Keratinocyte (primary cell): ENCODE data around the gene RSPH9. TPM values are rescaled to one million over a fixed set of nuclear protein-coding genes. Genes with fewer than 3 reads are reported as not detected.

Experiments
- DNase-seq: peaks from one replicate; pipeline ENCODE4 v3.0.0-alpha.2; 2011; ENCODE audit warnings: low read depth, missing footprints, low spot score
- FAIRE-seq: peaks from 2 replicates; lab custom pipeline; 2011; peaks lifted over from hg19 to GRCh38; lab: Jason Lieb, UNC
- H2AFZ ChIP-seq: 2 replicates; pipeline ENCODE4 v1.6.0; 2012; ENCODE audit warnings: low read length, control low read depth, inconsistent platforms; ENCODE audit not compliant: control insufficient read depth
- H3K27ac ChIP-seq: 2 replicates; pipeline ENCODE4 v1.5.1; 2011; ENCODE audit warnings: low read length; ENCODE audit not compliant: control insufficient read depth, insufficient read depth
- H3K27me3 ChIP-seq: 3 replicates; pipeline ENCODE4 v1.6.0; 2011; ENCODE audit warnings: low read length; ENCODE audit not compliant: control insufficient read depth, insufficient read depth; ENCODE audit errors: extremely low read depth
- H3K36me3 ChIP-seq, 2 experiments: 2 replicates in 1 of 2; 3 replicates in 1 of 2; pipeline ENCODE4 v1.5.1; 2011; ENCODE audit warnings: low read length in 2 of 2, mild to moderate bottlenecking in 1 of 2; ENCODE audit not compliant: control insufficient read depth in 2 of 2, insufficient read depth in 2 of 2; ENCODE audit errors: extremely low read depth in 1 of 2
- H3K4me1 ChIP-seq: 3 replicates; pipeline ENCODE4 v1.5.1; 2011; ENCODE audit warnings: low read length; ENCODE audit not compliant: control insufficient read depth, insufficient read depth; ENCODE audit errors: extremely low read depth
- H3K4me2 ChIP-seq: 3 replicates; pipeline ENCODE4 v1.6.0; 2011; ENCODE audit warnings: low read depth, low read length; ENCODE audit not compliant: control insufficient read depth, insufficient read depth; ENCODE audit errors: extremely low read depth
- H3K4me3 ChIP-seq, 3 experiments: fragments of 200-600 bp in 1 of 3; sonication (generic) in 1 of 3; 2 replicates in 2 of 3; 3 replicates in 1 of 3; pipeline ENCODE4 v1.5.1; 2011 to 2016; ENCODE audit warnings: low read length in 3 of 3, mild to moderate bottlenecking in 3 of 3, control low read depth in 2 of 3, inconsistent platforms in 1 of 3, low read depth in 1 of 3, mixed read lengths in 1 of 3, mixed run types in 1 of 3, moderate library complexity in 1 of 3; ENCODE audit not compliant: control insufficient read depth in 2 of 3, insufficient read depth in 2 of 3; ENCODE audit errors: extremely low read depth in 1 of 3
- H3K79me2 ChIP-seq: 2 replicates; pipeline ENCODE4 v1.6.0; 2012; ENCODE audit warnings: low read length; ENCODE audit not compliant: control insufficient read depth, insufficient read depth
- H3K9ac ChIP-seq: 3 replicates; pipeline ENCODE4 v1.6.0; 2011; ENCODE audit warnings: low read length; ENCODE audit not compliant: control insufficient read depth, insufficient read depth; ENCODE audit errors: extremely low read depth
- H3K9me1 ChIP-seq: 3 replicates; pipeline ENCODE4 v1.6.0; 2011; ENCODE audit warnings: low read length; ENCODE audit not compliant: control insufficient read depth, insufficient read depth; ENCODE audit errors: extremely low read depth
- H3K9me3 ChIP-seq: 2 replicates; pipeline ENCODE4 v1.5.1; 2012; ENCODE audit warnings: low read depth, low read length; ENCODE audit not compliant: control insufficient read depth
- H4K20me1 ChIP-seq: 3 replicates; pipeline ENCODE4 v1.6.0; 2011; ENCODE audit warnings: low read length; ENCODE audit not compliant: control insufficient read depth, insufficient read depth; ENCODE audit errors: extremely low read depth
- EZH2 ChIP-seq: IDR thresholded peaks from one replicate; pipeline ENCODE4 v1.6.1; 2012; ENCODE audit warnings: inconsistent platforms, mild to moderate bottlenecking, low read length, moderate library complexity
- dilution Hi-C: fragments of 300-500 bp; cut with MboI; formaldehyde crosslinking; loops from one replicate; pipeline ENCODE4 v1.7.0; 2020; ENCODE audit warnings: low sequenced_read_pairs; ENCODE audit not compliant: extremely low pct_ligation_motif_present
- polyA plus RNA-seq, 5 experiments: library from polyadenylated mRNA; depleted of rRNA in 3 of 5; stranded (reverse) in 3 of 5; stranded (forward) in 1 of 5; unstranded in 1 of 5; fragments of >200 nt; gene quantifications; 1 replicate in 1 of 5; 2 replicates in 3 of 5; 3 replicates in 1 of 5; pipeline versions ENCODE4 v1.2.1 to v1.2.3, GENCODE V29; 2011 to 2012; ENCODE audit warnings: missing spikeins in 2 of 5, low read depth in 1 of 5, low replicate concordance in 1 of 5
- TF ChIP-seq, protein P1 (sequence below), 3 experiments: IDR thresholded peaks in 1 of 3; conservative IDR thresholded peaks in 1 of 3; optimal IDR thresholded peaks in 1 of 3; 2 replicates in 2 of 3; 3 replicates in 1 of 3; pipeline versions ENCODE3 to v1.5.1; 2011; ENCODE audit warnings: low read length in 3 of 3, mild to moderate bottlenecking in 3 of 3, moderate library complexity in 2 of 3, control low read depth in 1 of 3, inconsistent platforms in 1 of 3; ENCODE audit not compliant: insufficient read depth in 2 of 3; ENCODE audit errors: extremely low read depth in 1 of 3

RSPH9 gene
- polyA plus RNA-seq, 1 donor (not counting 4 experiments of a cell fraction or from before 2014, with no cell fraction given) = not detected

GRCh38 chr6:43687437-43688347 is 42.9 kb downstream of the RSPH9 start, which contains the start of gene MRPS18A:
Gene MRPS18A (minus strand): TSS chr6:43687791. CDS start chr6:43687779, 12 bp downstream.
- FAIRE-seq (no peak), DNase-seq (no peak)
- Histone ChIP-seq H3K79me2 (peaks cover 49% of the 10 kb centered on the region), H4K20me1 (no peaks in the 10 kb centered on the region), H3K4me1 (peaks cover 16% of the 10 kb centered on the region), H3K4me2 (peak within 1 kb of the TSS; percentile 98), H3K9ac (peak within 1 kb of the TSS; percentile 95), H3K27me3 (no peaks in the 10 kb centered on the region), H2AFZ (peak within 1 kb of the TSS; percentile 94), H3K9me1 (peaks cover 2% of the 10 kb centered on the region), H3K9me3 (no peaks in the 10 kb centered on the region), H3K27ac (peak within 1 kb of the TSS; percentile 81), H3K36me3 (peaks cover 2 to 3% of the 10 kb centered on the region in 2 experiments), H3K4me3 (peak within 1 kb of the TSS; percentile 59 to 97 (median 94))
- dilution Hi-C loops = no loop called here
- TF ChIP-seq EZH2 = no peak
- TF ChIP-seq, protein P1, sequence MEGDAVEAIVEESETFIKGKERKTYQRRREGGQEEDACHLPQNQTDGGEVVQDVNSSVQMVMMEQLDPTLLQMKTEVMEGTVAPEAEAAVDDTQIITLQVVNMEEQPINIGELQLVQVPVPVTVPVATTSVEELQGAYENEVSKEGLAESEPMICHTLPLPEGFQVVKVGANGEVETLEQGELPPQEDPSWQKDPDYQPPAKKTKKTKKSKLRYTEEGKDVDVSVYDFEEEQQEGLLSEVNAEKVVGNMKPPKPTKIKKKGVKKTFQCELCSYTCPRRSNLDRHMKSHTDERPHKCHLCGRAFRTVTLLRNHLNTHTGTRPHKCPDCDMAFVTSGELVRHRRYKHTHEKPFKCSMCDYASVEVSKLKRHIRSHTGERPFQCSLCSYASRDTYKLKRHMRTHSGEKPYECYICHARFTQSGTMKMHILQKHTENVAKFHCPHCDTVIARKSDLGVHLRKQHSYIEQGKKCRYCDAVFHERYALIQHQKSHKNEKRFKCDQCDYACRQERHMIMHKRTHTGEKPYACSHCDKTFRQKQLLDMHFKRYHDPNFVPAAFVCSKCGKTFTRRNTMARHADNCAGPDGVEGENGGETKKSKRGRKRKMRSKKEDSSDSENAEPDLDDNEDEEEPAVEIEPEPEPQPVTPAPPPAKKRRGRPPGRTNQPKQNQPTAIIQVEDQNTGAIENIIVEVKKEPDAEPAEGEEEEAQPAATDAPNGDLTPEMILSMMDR (optimal IDR thresholded peaks at IDR 0.05 in 1 of 3, IDR thresholded peaks at IDR 0.05 in 1 of 3, conservative IDR thresholded peaks at IDR 0.05 in 1 of 3; ENCODE audit: extremely low read depth in 1 of 3, insufficient read depth in 2 of 3, low read length in 3 of 3) = no peak

DNA sequence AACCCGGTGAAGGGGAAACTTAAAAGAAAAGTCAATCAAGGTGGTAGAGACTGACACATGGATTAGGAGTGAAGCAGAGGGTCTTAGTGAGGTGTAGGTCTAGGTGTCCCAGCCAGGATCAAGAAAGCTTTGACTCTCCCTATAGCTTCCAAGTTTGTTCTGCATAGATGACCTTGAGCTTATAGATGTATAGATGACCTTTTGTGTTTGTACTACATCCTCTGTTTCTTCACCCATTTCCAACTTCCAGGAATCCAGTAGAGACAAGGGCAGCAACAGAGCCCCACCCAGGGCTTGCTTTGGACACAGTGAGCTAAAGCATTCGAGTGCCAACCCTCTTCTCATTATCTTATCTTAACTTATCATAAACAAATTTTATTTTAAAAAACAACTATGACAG is 44.6 kb downstream of the RSPH9 start:
- Histone ChIP-seq H3K9ac (no peak overlapping the region), H3K9me1 (no peaks in the 10 kb centered on the region), H3K27ac (no peak overlapping the region), H3K4me3 (no peak overlapping the region), H2AFZ (no peak overlapping the region), H3K27me3 (no peaks in the 10 kb centered on the region), H4K20me1 (no peaks in the 10 kb centered on the region), H3K79me2 (peaks cover 32% of the 10 kb centered on the region), H3K4me1 (peaks cover 16% of the 10 kb centered on the region), H3K9me3 (no peaks in the 10 kb centered on the region), H3K36me3 (no peaks in the 10 kb centered on the region), H3K4me2 (no peak overlapping the region)
- FAIRE-seq (no peak), DNase-seq (no peak)
- TF ChIP-seq, protein P1 (optimal IDR thresholded peaks at IDR 0.05 in 1 of 3, IDR thresholded peaks at IDR 0.05 in 1 of 3, conservative IDR thresholded peaks at IDR 0.05 in 1 of 3; ENCODE audit: extremely low read depth in 1 of 3, insufficient read depth in 2 of 3, low read length in 3 of 3) = no peak
- TF ChIP-seq EZH2 = no peak
- dilution Hi-C loops = no loop called here
